ENCODE measurements around the gene SCIN. TPM values are rescaled to one million over a fixed set of nuclear protein-coding genes. Genes with fewer than 3 reads are reported as not detected.

SCIN gene
- total RNA-seq, 1 experiment from 2014 or later: not detected

GRCh38 chr7:12708314-12708713, 137.8 kb downstream of the SCIN start:
- no TSS peak for BruUV-seq (replicated peaks)
- Mint-ChIP-seq H3K4me3 (ENCODE audit: unreplicated experiment) (no peak overlapping the region), H3K9me3 (ENCODE audit: unreplicated experiment) (no peaks in the 10 kb centered on the region), H3K36me3 (ENCODE audit: insufficient read depth, unreplicated experiment) (no peaks in the 10 kb centered on the region), H3K4me1 (ENCODE audit: insufficient read depth, unreplicated experiment) (peaks cover 32% of the 10 kb centered on the region), H3K27me3 (ENCODE audit: insufficient read depth, unreplicated experiment) (no peaks in the 10 kb centered on the region), H3K27ac (ENCODE audit: low read depth, unreplicated experiment) (peak overlapping the region; percentile 82)
- DNase-seq (ENCODE audit: unreplicated experiment): no peak
- intact Hi-C loops (cut with micrococcal nuclease): no loop called here
- ChIA-PET CTCF (no interaction called here), POLR2A (interaction anchor here (2.7 kb wide), 1 partner anchor 11 kb away, joined by 18 read pairs; no protein-coding TSS in a partner anchor)
- TF ChIP-seq, protein P1, sequence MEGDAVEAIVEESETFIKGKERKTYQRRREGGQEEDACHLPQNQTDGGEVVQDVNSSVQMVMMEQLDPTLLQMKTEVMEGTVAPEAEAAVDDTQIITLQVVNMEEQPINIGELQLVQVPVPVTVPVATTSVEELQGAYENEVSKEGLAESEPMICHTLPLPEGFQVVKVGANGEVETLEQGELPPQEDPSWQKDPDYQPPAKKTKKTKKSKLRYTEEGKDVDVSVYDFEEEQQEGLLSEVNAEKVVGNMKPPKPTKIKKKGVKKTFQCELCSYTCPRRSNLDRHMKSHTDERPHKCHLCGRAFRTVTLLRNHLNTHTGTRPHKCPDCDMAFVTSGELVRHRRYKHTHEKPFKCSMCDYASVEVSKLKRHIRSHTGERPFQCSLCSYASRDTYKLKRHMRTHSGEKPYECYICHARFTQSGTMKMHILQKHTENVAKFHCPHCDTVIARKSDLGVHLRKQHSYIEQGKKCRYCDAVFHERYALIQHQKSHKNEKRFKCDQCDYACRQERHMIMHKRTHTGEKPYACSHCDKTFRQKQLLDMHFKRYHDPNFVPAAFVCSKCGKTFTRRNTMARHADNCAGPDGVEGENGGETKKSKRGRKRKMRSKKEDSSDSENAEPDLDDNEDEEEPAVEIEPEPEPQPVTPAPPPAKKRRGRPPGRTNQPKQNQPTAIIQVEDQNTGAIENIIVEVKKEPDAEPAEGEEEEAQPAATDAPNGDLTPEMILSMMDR (IDR thresholded peaks at IDR 0.05; ENCODE audit: unreplicated experiment): no peak

Other genes starting within 250 kb of the SCIN start
- gene VWDE, start 166.9 kb upstream of the SCIN start, total RNA-seq (2022): 3.0 and 3.1 TPM in 2 replicates
- 30.7 and 42.6 TPM in 2 replicates for gene ARL4A, start 116.9 kb downstream of the SCIN start, total RNA-seq (2022)

Data from MCF 10A (cell line).